ENCODE results near the gene S100B. TPM values are rescaled to one million over a fixed set of nuclear protein-coding genes. Genes with fewer than 3 reads are reported as not detected.

S100B gene
- total and polyA plus RNA-seq, 2 of the 8 experiments (the other 6 are each of a cell fraction or from before 2014, with no cell fraction given) = 0.36 to 0.69 TPM

- TF ChIP-seq, protein P1, sequence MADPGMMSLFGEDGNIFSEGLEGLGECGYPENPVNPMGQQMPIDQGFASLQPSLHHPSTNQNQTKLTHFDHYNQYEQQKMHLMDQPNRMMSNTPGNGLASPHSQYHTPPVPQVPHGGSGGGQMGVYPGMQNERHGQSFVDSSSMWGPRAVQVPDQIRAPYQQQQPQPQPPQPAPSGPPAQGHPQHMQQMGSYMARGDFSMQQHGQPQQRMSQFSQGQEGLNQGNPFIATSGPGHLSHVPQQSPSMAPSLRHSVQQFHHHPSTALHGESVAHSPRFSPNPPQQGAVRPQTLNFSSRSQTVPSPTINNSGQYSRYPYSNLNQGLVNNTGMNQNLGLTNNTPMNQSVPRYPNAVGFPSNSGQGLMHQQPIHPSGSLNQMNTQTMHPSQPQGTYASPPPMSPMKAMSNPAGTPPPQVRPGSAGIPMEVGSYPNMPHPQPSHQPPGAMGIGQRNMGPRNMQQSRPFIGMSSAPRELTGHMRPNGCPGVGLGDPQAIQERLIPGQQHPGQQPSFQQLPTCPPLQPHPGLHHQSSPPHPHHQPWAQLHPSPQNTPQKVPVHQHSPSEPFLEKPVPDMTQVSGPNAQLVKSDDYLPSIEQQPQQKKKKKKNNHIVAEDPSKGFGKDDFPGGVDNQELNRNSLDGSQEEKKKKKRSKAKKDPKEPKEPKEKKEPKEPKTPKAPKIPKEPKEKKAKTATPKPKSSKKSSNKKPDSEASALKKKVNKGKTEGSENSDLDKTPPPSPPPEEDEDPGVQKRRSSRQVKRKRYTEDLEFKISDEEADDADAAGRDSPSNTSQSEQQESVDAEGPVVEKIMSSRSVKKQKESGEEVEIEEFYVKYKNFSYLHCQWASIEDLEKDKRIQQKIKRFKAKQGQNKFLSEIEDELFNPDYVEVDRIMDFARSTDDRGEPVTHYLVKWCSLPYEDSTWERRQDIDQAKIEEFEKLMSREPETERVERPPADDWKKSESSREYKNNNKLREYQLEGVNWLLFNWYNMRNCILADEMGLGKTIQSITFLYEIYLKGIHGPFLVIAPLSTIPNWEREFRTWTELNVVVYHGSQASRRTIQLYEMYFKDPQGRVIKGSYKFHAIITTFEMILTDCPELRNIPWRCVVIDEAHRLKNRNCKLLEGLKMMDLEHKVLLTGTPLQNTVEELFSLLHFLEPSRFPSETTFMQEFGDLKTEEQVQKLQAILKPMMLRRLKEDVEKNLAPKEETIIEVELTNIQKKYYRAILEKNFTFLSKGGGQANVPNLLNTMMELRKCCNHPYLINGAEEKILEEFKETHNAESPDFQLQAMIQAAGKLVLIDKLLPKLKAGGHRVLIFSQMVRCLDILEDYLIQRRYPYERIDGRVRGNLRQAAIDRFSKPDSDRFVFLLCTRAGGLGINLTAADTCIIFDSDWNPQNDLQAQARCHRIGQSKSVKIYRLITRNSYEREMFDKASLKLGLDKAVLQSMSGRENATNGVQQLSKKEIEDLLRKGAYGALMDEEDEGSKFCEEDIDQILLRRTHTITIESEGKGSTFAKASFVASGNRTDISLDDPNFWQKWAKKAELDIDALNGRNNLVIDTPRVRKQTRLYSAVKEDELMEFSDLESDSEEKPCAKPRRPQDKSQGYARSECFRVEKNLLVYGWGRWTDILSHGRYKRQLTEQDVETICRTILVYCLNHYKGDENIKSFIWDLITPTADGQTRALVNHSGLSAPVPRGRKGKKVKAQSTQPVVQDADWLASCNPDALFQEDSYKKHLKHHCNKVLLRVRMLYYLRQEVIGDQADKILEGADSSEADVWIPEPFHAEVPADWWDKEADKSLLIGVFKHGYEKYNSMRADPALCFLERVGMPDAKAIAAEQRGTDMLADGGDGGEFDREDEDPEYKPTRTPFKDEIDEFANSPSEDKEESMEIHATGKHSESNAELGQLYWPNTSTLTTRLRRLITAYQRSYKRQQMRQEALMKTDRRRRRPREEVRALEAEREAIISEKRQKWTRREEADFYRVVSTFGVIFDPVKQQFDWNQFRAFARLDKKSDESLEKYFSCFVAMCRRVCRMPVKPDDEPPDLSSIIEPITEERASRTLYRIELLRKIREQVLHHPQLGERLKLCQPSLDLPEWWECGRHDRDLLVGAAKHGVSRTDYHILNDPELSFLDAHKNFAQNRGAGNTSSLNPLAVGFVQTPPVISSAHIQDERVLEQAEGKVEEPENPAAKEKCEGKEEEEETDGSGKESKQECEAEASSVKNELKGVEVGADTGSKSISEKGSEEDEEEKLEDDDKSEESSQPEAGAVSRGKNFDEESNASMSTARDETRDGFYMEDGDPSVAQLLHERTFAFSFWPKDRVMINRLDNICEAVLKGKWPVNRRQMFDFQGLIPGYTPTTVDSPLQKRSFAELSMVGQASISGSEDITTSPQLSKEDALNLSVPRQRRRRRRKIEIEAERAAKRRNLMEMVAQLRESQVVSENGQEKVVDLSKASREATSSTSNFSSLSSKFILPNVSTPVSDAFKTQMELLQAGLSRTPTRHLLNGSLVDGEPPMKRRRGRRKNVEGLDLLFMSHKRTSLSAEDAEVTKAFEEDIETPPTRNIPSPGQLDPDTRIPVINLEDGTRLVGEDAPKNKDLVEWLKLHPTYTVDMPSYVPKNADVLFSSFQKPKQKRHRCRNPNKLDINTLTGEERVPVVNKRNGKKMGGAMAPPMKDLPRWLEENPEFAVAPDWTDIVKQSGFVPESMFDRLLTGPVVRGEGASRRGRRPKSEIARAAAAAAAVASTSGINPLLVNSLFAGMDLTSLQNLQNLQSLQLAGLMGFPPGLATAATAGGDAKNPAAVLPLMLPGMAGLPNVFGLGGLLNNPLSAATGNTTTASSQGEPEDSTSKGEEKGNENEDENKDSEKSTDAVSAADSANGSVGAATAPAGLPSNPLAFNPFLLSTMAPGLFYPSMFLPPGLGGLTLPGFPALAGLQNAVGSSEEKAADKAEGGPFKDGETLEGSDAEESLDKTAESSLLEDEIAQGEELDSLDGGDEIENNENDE (IDR thresholded peaks at IDR 0.05; ENCODE audit: insufficient replicate concordance, low read length) = no peak
- TF ChIP-seq SP4 (IDR thresholded peaks at IDR 0.05; ENCODE audit: low read length) (no peak), SIN3A (conservative IDR thresholded peaks at IDR 0.05 in 1 of 2, IDR thresholded peaks at IDR 0.05 in 1 of 2; ENCODE audit: low read depth in 1 of 2, low read length in 2 of 2) (no peak), POU5F1 (IDR thresholded peaks at IDR 0.05; ENCODE audit: low read depth, low read length) (no peak), CTBP2 (IDR thresholded peaks at IDR 0.05; ENCODE audit: borderline replicate concordance, insufficient read depth, insufficient read length, low read length) (no peak), HDAC2 (IDR thresholded peaks at IDR 0.05; ENCODE audit: borderline replicate concordance in 1 of 2, low read depth in 2 of 2, low read length in 2 of 2) (no peak), POLR2A (IDR thresholded peaks at IDR 0.05; ENCODE audit: control extremely low read depth in 1 of 2, low read depth in 2 of 2, low read length in 2 of 2) (no peak), TAF1 (IDR thresholded peaks at IDR 0.05; ENCODE audit: low read depth, low read length) (no peak), RFX5 (IDR thresholded peaks at IDR 0.05; ENCODE audit: borderline replicate concordance, low read depth, low read length) (no peak), CREB1 (IDR thresholded peaks at IDR 0.05) (no peak), EGR1 (IDR thresholded peaks at IDR 0.05; ENCODE audit: borderline replicate concordance, low read depth, low read length) (no peak)
- TF ChIP-seq, protein P2, sequence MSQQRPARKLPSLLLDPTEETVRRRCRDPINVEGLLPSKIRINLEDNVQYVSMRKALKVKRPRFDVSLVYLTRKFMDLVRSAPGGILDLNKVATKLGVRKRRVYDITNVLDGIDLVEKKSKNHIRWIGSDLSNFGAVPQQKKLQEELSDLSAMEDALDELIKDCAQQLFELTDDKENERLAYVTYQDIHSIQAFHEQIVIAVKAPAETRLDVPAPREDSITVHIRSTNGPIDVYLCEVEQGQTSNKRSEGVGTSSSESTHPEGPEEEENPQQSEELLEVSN (IDR thresholded peaks at IDR 0.05) = no peak
Observed at GRCh38 chr21:46600978-46601377, 3.9 kb downstream of the S100B start (continued).

Data from H1 (cell line).